WERI-Rb-1 (cell line): ENCODE results near the gene CA5A.
A peak's percentile ranks its signal among the peaks of the same experiment; 100 is the strongest.

Experiments used
- DNase-seq: peaks from one replicate; pipeline ENCODE4 v3.0.0-alpha.2; 2020
- H3K27ac ChIP-seq: fragments of 250-450 bp; sonication (Bioruptor Pico); 2 replicates; pipeline ENCODE4 v1.5.1; 2020; ENCODE audit warnings: mild to moderate bottlenecking, moderate library complexity
- H3K27me3 ChIP-seq: fragments of 250-450 bp; sonication (Bioruptor Pico); 2 replicates; pipeline ENCODE4 v1.5.1; 2021; ENCODE audit warnings: mild to moderate bottlenecking, low read depth, moderate library complexity; ENCODE audit not compliant: insufficient read depth, severe bottlenecking
- H3K36me3 ChIP-seq: fragments of 250-450 bp; sonication (Bioruptor Pico); 2 replicates; pipeline ENCODE4 v1.5.1; 2020; ENCODE audit warnings: mild to moderate bottlenecking, moderate library complexity
- H3K4me3 ChIP-seq: 2 replicates; pipeline ENCODE4 v1.5.1; 2011; ENCODE audit warnings: low read depth, mild to moderate bottlenecking, control low read depth, low read length
- H3K9me3 ChIP-seq: fragments of 250-450 bp; sonication (Bioruptor Pico); 2 replicates; pipeline ENCODE4 v1.5.1; 2021; ENCODE audit warnings: mild to moderate bottlenecking, moderate library complexity; ENCODE audit not compliant: severe bottlenecking
- TF ChIP-seq, protein P1 (sequence below): IDR thresholded peaks from 2 replicates; pipeline ENCODE4 v1.5.1; 2011; ENCODE audit warnings: low read depth, mild to moderate bottlenecking, control low read depth, inconsistent platforms, low read length

The CA5A gene

GRCh38 chr16:87844809-87845208 lies 91.5 kb downstream of the CA5A start:
- peak; percentile 64 for DNase-seq
- Histone ChIP-seq H3K27me3 (no peaks in the 10 kb centered on the region), H3K27ac (peak overlapping the region; percentile 64), H3K36me3 (peaks cover 21% of the 10 kb centered on the region), H3K9me3 (no peaks in the 10 kb centered on the region), H3K4me3 (no peak overlapping the region)
- TF ChIP-seq, protein P1, sequence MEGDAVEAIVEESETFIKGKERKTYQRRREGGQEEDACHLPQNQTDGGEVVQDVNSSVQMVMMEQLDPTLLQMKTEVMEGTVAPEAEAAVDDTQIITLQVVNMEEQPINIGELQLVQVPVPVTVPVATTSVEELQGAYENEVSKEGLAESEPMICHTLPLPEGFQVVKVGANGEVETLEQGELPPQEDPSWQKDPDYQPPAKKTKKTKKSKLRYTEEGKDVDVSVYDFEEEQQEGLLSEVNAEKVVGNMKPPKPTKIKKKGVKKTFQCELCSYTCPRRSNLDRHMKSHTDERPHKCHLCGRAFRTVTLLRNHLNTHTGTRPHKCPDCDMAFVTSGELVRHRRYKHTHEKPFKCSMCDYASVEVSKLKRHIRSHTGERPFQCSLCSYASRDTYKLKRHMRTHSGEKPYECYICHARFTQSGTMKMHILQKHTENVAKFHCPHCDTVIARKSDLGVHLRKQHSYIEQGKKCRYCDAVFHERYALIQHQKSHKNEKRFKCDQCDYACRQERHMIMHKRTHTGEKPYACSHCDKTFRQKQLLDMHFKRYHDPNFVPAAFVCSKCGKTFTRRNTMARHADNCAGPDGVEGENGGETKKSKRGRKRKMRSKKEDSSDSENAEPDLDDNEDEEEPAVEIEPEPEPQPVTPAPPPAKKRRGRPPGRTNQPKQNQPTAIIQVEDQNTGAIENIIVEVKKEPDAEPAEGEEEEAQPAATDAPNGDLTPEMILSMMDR = no peak

DNA sequence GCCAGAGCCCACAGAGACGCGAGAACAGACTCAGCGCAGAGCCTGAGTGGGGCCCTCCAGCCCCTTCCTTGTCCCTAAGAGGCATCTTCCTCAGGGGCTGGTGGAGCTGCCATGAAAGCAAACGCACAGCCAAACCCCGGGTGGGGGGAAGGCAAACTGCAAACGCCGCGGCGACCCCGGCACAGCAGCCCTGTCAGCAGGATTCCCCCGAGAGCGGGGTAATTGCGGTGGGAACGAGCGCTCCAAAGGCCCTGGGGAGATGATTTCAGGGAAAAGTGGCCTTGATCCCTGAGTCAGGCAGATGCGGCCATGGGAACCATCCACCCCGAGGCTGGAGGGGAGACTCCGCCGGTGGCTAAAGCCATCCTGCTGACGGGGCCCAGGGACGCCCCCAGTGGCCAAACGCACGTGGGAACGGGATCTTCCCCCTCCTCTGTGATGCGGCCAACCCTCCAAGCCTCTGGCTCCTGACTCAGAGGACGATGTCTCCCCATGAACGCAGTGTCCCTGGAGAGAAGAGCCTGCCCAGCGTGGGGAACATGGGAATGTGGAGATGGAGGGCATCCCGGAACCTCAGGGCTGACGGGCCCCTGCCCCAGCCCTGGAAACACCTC lies 92.1 kb downstream of the CA5A start:
- peak overlapping the region; percentile 64 for H3K27ac ChIP-seq
- H3K4me3 ChIP-seq = no peak overlapping the region
- no peaks in the 10 kb centered on the region for H3K27me3 ChIP-seq
- no peaks in the 10 kb centered on the region for H3K9me3 ChIP-seq
- no peak for DNase-seq
- H3K36me3 ChIP-seq = peaks cover 20% of the 10 kb centered on the region
- TF ChIP-seq, protein P1 = peak; percentile 55

DNA sequence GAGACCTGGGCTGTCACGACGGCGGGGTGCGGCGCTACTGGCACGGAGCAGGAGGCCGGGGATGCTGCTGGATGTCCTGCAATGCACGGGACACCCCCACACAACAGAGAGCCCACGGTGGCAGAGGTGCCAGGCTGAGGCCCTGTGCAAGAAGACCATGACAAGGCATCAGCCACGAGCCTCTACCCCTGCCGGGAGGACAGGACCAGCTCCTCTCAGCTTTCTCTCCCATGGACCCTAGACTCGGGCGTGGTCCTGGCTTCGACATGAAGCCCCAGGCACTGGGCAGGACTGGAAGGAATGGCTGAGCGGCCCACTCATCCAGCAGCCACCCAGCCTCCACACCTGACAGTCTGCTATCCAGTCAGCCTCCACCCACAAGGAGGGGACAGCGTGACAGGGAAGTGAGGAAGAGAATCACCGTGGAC lies 92.6 kb downstream of the CA5A start:
- no peaks in the 10 kb centered on the region for H3K9me3 ChIP-seq
- no peak overlapping the region; the same call in 1 of the 2 replicates for H3K27ac ChIP-seq
- TF ChIP-seq, protein P1 = no peak
- peaks cover 17% of the 10 kb centered on the region for H3K36me3 ChIP-seq
- no peaks in the 10 kb centered on the region for H3K27me3 ChIP-seq
- no peak for DNase-seq
- no peak overlapping the region for H3K4me3 ChIP-seq

DNA sequence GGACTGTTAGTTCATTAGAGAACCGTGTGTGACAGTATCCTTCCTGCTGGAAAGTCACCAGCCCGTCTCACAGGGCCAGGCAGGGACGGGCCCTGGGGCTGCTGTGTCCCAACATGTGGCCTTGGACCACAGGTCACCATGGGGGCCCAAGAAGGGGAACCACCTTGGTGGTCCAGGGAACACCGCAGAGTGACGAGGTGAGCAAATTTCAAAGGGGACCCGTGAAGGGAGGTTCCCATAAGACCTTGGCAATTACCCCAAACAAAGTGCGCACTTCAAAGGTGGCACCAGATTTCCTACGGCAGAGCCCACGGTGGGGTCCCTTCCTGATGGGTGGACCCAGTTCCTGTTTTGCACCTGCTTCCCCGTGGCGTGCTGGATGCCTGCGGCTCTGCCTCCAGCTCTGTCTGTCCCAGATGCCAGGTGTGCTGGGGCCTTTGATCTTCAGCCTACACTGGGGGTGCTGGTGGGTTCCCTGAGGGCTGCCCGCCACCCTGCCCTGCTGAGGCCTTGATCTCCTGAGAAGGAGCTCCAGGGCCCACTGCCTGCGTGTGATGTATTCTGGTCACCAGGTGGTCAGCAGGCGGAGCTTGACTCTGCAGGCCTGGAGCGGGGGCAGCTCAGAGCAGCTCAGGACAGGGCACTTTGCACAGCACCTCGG lies 94.0 kb downstream of the CA5A start:
- TF ChIP-seq, protein P1 = no peak
- no peak overlapping the region for H3K4me3 ChIP-seq
- H3K27ac ChIP-seq = peak overlapping the region; percentile 29; the same call in 1 of the 2 replicates
- H3K36me3 ChIP-seq = peaks cover 18% of the 10 kb centered on the region
- DNase-seq = no peak
- no peaks in the 10 kb centered on the region for H3K9me3 ChIP-seq
- no peaks in the 10 kb centered on the region for H3K27me3 ChIP-seq

DNA sequence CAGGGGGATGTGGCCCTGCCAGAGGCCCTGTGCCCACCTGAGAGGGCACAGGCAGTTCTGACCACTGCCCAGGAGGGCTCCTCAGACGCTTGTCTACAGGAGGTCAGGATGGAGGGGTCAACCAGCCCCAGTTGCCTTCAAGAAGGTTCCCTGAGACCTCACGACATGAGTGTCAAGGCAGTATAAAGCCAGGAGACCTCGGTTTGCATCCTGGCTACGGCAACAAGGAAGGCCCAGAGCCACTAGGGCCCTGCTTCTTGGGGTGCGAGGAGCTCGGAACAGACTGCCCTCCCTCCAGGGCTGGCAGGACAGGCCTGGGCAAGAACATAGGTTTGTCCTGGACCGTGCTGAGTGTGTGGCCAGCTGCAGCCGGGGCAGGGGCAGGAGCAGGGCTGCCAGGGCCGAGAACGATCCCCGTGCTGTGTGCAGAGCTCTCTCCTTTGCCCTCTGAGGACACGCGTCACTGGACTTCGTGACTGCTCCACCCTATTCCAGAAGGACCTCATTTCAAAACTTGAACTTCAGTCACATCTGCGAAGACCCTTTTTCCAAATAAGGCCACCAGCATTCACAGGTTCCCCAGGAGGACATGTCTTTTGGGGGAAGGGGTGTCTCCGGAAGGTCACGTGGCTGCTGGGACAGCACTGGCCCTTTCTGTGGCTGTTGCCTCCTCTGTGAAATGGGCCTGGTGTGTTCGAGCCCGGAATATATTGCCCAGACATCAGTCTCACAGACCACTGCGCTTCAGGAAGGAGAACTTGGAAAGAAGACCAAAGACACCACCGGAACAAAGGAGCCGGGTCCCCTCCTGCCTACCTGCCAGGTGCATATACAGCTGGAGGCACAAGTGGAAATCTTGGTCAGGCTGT lies 94.8 kb downstream of the CA5A start:
- no peak overlapping the region for H3K27ac ChIP-seq
- H3K36me3 ChIP-seq = peaks cover 23% of the 10 kb centered on the region

More for the DNA sequence above, 94.8 kb downstream of the CA5A start:
- no peaks in the 10 kb centered on the region for H3K27me3 ChIP-seq
- TF ChIP-seq, protein P1 = no peak
- H3K4me3 ChIP-seq = no peak overlapping the region
- DNase-seq = no peak
- no peaks in the 10 kb centered on the region for H3K9me3 ChIP-seq
